CD4-positive, alpha-beta T cell treated with Interleukin-4 for 1 hour (primary cell): ENCODE results near the gene ANKRD16.
A peak's percentile ranks its signal among the peaks of the same experiment; 100 is the strongest.
"Not testable (repeated sequence)": the region's sequence is repeated elsewhere in the genome, so short reads cannot be mapped to it uniquely, and the experiment has no call there.

Source experiments
- DNase-seq, 2 donors: peaks; one replicate each; pipeline ENCODE4 v3.0.0-alpha.2; 2020 to 2022

Gene ANKRD16

GRCh38 chr10:5902511-5903274 is 13.0 kb upstream of the ANKRD16 start:
- DNase-seq = no peak

DNA sequence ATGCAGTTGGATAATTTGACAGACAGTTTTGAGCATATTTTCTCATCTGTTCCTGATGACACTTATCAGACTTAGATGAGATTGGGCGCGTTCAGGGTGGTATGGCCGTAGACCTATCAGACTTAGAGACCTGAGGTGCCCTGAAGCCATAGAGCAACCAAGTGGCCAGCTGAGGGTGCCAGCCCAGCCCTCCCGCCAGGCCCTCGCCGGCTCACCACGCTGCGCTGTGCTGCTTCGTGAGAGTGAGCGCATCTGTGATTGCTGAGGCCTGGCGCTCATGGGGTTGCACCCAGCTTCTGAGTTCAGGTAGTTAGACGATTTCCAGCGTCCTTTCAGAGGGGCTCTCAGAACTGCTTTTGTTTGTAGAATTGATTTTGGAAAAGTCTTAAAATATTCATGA is 10.6 kb upstream of the ANKRD16 start:
- DNase-seq = no peak

- DNase-seq = no peak
These were observed 8.5 kb upstream of the ANKRD16 start for GRCh38 chr10:5898163-5898562.

GRCh38 chr10:5897504-5897903 is 7.8 kb upstream of the ANKRD16 start:
- no peak for DNase-seq

DNA sequence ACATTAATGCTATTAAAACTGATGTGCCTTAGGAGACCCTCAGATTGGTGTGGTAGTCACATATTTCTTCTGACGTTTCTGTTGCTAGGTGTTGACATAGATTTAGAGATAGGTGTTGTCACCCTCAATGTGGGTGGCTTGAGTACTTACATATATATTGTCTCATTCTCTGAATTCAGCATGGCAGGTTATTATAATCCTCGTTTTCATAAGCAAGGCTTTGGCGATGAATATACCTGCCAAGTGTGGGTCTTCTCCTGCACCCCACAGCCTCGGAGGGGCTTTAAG is 7.3 kb upstream of the ANKRD16 start:
- DNase-seq = no peak

DNA sequence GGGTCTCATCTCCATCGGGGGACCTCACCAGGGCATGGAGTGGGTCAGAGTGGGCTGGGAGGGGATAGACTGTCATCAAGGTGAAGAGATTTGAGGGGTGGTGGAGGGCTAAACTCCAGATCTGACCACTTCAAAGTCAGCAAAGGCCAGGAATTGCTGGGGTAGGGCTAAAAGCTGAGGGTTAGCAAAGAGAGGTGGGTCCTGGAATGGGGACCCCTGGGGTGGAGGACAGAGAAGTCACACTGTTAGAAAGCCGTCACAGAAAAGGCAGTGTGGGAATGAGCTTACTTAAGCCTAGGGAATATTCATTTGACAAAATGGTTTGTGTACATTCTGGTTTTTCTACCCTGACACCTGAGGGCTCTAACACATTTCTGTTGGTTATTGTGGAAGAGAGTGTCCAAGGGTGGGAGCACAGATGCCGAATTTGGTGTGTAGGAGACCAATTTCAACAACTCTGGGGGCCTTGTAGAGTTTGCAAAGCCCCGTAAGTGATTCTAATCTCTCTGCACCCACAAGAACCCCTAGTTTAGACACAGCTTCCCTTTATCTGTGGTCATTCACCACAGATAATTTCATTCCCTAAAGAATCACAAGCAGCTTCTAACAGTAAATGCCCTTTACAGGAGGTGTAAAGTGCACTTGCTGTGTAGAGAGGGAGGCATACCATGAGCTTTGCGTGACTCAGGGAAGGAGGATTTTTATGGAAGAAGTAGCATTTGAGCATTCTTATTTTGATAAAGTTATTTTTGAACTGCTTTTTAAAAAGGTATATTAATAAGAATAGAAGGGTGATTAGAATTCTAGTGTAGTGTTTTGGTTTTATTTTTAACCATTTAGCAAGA is 6.7 kb upstream of the ANKRD16 start:
- DNase-seq = no peak

GRCh38 chr10:5895804-5896203 is 6.1 kb upstream of the ANKRD16 start:
- DNase-seq = peak in 1 of 2 donors; percentile 14

DNA sequence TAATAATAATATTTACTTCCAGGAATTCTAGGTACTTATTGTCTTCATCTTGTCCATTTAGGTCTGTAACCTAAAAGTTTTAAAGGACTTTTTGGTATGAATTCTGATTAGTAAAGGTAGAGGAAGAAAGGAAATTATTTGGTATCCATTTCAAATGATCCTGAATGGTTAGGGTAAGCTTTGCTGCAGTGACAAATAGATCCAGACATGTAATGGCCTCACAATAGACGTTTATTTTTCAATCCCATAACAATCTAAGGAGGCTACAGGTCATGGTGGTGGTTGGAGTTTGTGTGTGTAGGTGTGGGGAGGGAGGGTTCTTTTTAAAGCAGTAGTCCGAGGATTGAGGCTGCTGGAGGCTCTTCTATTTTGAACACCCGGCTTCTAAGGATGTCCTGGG is 5.7 kb upstream of the ANKRD16 start:
- no peak for DNase-seq

DNA sequence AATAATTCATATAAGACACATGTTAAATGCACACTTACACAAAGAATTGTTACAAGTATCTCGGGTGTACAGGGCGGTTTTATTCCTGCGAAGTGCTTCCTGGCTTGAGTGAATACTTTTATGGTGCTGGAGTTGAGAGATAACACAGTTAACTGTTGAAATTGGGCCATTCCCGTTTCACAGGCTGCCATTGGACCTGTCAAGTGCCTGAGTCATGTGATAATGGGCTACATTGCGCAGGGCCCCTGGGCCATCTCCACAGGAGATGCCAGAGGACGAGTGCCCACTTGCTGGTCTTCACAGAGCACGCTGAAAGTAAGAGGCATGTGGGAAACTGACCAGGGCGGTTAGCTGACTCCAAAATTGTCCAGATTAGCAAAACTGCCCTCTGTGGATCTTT is 5.2 kb upstream of the ANKRD16 start:
- DNase-seq = no peak

DNA sequence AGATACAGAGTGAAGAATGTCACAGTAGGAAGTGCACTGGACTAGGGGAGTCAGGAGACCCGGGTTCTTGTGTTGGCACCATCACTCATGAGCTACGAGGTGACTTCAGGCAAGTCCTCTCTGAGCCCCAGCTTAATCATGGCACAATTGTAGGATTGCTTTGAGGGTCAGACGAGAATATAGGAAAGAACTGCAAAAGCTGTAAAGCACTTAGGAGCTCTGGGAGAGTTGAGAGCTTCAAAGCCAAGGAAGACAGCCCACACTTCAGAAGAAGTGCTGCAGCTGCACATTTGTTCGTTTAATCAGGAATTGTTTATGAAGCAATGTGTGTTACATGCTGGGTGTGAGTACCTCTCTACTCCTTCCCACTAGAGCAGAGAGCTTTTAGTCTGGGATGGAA is 4.7 kb upstream of the ANKRD16 start:
- no peak for DNase-seq

DNA sequence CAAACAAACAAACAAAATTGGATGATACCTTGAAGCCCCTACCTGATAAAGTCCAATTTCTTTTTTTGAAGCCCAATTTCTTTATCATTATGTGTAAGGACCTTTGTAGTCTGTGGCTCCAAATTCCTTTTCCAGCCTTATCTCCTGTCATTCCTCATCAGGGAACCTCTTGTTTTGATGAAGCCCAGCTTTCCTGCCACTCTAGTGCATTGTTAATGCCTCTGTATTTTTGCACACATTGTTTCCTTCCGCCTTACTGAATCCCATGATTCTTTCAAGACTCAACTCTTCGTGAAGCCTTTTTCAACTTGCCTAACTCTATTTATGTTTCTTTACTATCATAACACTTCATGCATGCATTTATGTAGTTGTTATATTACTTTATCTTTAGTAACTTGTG is 3.6 kb upstream of the ANKRD16 start:
- no peak for DNase-seq

DNA sequence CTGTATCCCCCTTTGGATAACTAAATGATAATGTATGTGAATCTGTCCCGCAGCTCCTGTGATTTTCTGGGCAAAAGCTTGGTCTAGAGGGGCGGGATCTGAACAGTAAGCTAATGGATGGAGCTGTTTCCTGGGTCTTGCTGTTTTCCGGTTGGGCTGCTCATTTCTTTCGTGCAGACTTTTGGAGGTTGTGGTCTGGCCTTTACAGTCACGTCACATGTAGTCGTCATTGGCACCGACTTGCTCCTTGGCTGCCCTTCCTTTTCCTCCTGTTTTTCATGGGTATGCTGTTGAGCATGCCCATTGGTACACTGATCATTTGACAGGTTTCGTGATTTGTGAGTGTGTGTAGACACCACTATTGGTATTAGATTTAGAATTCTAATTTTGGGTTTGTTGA is 2.3 kb upstream of the ANKRD16 start:
- DNase-seq = no peak

DNA sequence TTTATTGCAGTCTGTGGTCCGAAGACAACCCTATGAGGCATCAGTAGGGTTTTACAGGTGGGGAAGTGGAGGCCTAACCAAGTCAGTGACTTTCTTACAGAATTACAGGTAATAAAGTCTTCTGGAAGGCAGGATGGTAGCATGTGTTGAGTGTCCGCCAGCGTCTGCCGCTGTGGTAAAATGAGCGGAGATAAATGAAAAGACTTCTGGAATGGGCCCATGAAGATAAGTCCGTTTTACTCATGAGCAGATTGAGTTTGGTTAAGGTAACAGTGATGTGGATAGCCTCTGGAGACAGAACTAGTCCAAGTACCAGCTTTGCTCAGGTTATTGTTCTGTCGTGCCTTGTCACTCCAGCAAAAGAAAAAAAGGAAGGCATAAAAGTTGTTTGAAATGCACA is 1.3 kb upstream of the ANKRD16 start:
- no peak for DNase-seq

DNA sequence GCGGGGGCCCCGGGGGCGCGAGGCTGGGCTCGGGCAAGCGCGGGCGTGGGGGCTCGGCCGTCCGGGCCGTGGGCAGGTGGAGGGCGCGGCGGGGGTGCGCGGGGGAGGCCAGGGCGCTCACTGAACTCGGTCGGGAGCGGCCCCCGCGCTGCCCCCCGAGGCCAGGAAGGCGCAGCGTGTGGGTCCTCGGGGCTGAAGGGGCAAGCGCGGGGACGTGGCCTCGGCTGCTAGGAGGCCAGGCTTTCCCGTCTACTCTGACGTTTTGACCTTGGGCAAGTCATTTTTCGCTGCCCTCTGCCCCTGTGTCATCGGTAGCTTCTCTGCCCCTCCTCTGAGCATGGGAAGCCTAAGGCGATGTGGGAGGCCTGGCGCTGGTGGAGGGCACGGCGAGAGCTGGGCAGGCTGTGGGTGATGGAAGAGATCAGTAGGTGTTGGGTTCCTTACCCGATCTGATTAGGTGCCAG is 791 bp upstream of the ANKRD16 start:
- DNase-seq = peak in 1 of 2 donors; percentile 13

DNA sequence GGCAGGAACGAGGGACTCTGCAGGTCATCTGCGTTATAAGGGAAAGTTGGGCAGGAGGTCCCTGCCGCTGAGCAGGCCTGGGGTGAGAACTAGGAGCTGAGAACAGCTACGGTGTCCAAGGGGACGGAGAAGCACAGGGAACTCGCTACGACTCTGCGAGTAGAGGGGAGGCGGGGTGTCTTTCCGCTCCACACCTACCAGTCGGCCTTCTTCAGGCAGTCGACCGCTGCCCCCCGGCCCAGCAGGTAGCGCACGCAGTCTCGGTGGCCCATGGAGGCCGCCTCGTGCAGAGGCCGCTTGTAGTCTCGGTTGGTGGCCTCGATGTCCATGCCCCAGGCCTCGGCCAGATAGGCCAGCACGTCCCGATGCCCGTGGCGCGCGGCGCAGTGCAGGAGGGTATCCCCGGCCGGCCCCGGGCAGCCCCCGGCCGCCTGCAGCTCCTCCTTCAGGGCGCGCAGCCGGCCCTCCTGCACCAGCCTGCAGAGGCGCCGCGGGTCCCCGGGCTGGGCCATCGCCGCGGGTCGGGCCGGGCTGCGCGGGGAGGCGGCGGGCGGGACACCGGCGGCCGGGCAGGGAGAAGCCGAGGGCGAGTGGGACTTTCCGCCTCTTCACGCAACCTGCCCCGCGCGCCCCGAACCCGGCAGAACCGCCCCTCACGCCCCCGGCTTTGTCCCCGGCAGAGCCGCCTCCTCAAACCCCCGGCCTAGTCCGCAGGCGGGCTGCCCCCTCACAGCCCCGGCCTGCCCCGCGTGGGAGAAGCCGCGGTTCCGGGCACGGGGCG is 660 bp downstream of the ANKRD16 start:
- peak in 1 of 2 donors; percentile 29 for DNase-seq

- DNase-seq = no peak
These were observed 1.3 kb downstream of the ANKRD16 start for GRCh38 chr10:5888351-5888750.

DNA sequence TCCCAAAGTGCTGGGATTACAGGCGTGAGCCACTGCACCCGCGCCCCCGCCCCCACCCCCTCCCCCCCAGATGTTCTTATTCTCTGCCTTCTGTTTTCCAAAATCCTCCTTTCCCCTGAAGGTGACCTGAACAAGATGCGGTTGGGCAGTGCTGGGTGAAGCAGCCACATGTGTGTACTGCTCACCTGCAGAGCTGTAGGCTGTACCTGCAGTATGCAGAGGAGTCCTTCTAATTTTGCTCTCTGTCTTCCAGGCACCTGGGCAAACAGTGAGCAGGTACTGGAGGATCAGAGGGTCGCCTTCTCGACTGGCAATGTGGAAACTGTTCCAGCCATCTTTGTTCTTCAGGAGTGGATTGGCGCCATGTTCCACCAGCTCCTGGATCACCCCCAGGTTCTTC is 2.1 kb downstream of the ANKRD16 start:
- no peak for DNase-seq

- DNase-seq = no peak
These were observed 2.7 kb downstream of the ANKRD16 start for GRCh38 chr10:5887029-5887428.

- DNase-seq = no peak
These were observed 4.1 kb downstream of the ANKRD16 start for GRCh38 chr10:5885619-5886018.

GRCh38 chr10:5882961-5883360 is 6.7 kb downstream of the ANKRD16 start:
- no peak for DNase-seq

- not testable (repeated sequence) for DNase-seq
These were observed 12.7 kb downstream of the ANKRD16 start for GRCh38 chr10:5877041-5877440.

DNA sequence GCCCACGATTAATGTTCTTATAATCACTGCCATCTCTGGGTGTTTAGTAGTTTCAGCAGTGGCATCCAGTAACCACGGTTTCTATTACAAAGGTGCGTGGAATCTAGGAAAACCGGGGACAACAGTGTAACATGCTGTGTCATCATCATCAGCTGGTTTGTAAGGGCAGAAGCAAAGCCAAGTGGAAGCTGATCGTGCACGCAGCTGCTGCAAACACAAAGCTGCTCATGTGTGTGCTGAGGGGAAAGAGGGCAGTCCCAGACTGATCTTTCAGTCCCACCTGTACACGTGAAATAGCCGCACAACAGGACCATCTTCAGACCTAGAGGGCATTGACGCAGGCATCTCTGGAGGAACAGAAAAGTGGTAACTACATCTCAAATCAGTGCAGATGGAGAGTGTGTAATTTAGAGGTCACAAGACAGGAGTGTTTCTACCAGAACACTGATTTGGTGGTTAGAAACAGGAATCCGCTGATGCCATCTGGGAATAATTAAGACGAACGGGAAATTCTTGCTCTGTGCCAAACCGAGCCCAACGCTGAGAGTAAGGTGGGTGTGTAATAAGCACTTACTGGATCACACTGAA is 13.4 kb downstream of the ANKRD16 start:
- no peak for DNase-seq

- peak; percentile 77 to 78 for DNase-seq
These were observed 16.1 kb downstream of the ANKRD16 start for GRCh38 chr10:5873515-5873995.
